Activated T-helper 1 cell treated with Interleukin-2 at 50 U/mL for 16 hours (primary cell): ENCODE results near the gene IL17B.

Experiments
- DNase-seq: peaks from one replicate; pipeline ENCODE4 v3.0.0-alpha.2; 2020; ENCODE audit warnings: low read depth

Gene IL17B

GRCh38 chr5:149376711-149377447, 2.2 kb downstream of the IL17B start:
- no peak for DNase-seq

GRCh38 chr5:149376104-149376503, 3.0 kb downstream of the IL17B start:
- DNase-seq = no peak

- DNase-seq = no peak
These were observed 3.7 kb downstream of the IL17B start for GRCh38 chr5:149375434-149375833.

- DNase-seq = no peak
These were observed 4.3 kb downstream of the IL17B start for GRCh38 chr5:149374801-149375200.

- DNase-seq = no peak
These were observed 4.8 kb downstream of the IL17B start for GRCh38 chr5:149374303-149374702.

- DNase-seq = no peak
These were observed 6.2 kb downstream of the IL17B start for GRCh38 chr5:149372932-149373331.

- DNase-seq = no peak
These were observed 6.9 kb downstream of the IL17B start for GRCh38 chr5:149372076-149372795.

- peak; percentile 49 for DNase-seq
These were observed 7.7 kb downstream of the IL17B start for GRCh38 chr5:149371296-149371962.

GRCh38 chr5:149370878-149371277, 8.2 kb downstream of the IL17B start:
- no peak for DNase-seq

GRCh38 chr5:149367972-149368645, 11.0 kb downstream of the IL17B start:
- no peak for DNase-seq

GRCh38 chr5:149367249-149367971, 11.7 kb downstream of the IL17B start:
- peak; percentile 4 for DNase-seq

GRCh38 chr5:149366169-149366729, 12.8 kb downstream of the IL17B start:
- no peak for DNase-seq

GRCh38 chr5:149365418-149365817, 13.7 kb downstream of the IL17B start:
- no peak for DNase-seq

- no peak for DNase-seq
These were observed 14.4 kb downstream of the IL17B start for GRCh38 chr5:149364719-149365118.

- DNase-seq = no peak
These were observed 15.2 kb downstream of the IL17B start for GRCh38 chr5:149363936-149364335.

GRCh38 chr5:149363358-149363757, 15.7 kb downstream of the IL17B start:
- DNase-seq = no peak

- DNase-seq = no peak
These were observed 16.6 kb downstream of the IL17B start for GRCh38 chr5:149362541-149362940.

- no peak for DNase-seq
These were observed 18.8 kb downstream of the IL17B start for GRCh38 chr5:149360272-149360671.

GRCh38 chr5:149358868-149359495, 20.1 kb downstream of the IL17B start:
- no peak for DNase-seq

- peak; percentile 10 for DNase-seq
These were observed 20.8 kb downstream of the IL17B start for GRCh38 chr5:149358294-149358651.
